HG02623 (cell line): ENCODE measurements around the gene SND1.

ENCODE experiments used
- ATAC-seq: cut with Tn5 transposase; IDR thresholded peaks from one replicate; pipeline ENCODE4 v1.9.1; 2021; ENCODE audit warnings: moderate library complexity; ENCODE audit not compliant: unreplicated experiment

The SND1 gene

GRCh38 chr7:127718340-127718679 lies 66.3 kb downstream of the SND1 start:
- no peak for ATAC-seq

DNA sequence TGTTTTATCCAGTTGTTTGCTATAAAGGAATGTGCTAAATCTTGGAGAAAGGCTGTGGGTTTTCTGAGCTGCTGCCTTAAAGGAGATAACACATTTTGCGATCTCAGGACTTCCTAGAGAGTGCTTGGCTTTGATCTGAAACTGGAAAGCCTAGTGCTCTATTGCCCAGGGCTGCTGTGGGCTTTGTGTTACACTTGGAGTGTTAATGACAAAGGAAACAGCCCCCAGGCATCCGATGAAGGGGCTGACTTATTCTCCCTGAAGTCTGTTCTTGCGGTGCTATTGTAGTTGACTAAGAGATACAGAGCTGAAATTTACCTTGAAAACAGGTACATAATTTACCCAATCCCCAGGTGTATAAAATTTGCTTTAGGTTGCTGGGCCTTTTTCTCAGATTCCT lies 74.5 kb downstream of the SND1 start:
- no peak for ATAC-seq

DNA sequence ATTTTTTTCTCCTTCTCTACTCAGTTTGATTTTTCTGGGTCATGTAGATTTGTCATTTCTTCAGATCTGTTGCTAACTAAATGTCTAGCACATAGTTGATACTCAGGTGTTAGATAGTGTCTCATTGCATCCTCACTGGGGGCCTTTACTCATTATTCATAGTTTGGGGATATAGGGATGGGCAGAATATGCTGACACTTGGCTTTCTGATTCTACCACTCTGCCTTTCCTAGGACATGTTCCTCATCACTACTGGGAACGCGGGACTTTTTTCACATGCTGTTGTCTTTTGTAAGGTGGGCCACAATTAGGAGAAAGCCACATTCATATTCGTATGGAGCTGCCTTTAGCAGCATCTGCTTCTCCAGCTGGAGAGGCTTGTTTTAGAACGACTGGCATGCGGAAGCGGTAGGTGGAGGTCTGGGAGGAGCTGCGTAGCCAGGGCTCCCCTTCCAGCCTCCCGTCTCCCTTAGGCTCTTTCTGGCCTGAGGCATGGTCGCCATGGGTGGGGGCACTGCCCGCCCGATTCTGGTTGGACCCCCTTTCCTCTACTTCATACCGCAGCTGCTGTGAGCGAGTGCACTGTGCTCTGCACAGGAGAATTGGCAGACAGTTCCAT lies 78.8 kb downstream of the SND1 start:
- ATAC-seq = no peak

- ATAC-seq = no peak
Measured at GRCh38 chr7:127731431-127732080, 79.6 kb downstream of the SND1 start.

DNA sequence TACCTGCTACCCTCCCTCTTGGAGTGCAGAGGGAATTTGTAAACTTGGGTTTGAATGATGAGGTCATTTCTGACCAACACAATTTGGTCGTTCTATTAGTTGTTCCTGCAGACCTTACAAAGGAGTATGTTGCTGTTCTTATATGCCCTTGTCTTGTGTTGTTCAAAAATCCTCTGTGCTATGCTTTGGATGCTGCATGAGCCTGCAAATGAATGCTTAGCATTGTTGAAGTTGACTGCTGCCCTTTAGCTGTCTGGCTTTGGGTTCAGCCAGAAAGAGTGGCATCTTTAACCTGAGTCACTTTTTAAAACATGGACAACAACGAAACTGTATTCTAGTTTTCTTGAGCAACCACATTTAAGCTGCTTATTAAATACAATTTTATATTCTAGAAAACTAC lies 80.3 kb downstream of the SND1 start:
- ATAC-seq = no peak

GRCh38 chr7:127733986-127734385 lies 82.0 kb downstream of the SND1 start:
- no peak for ATAC-seq

DNA sequence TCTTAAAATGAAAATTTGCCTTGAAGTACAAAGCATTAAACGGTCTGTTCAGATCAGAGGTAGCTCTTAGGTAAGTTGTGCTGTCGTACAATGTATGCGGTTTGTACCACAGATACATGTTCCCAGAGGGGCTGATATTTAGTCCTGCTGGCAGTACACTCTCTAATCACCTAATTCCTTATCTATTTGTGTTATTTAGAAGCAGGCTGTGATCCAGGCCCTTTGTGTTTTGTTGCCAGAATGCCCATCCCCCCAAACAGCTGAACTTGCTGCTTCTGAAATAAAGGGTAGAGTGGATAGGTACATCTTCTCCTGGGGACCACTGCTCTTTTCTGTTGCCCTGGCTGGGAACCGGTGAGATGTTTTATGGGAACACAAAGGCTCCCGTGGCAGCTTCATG lies 84.5 kb downstream of the SND1 start:
- ATAC-seq = no peak

DNA sequence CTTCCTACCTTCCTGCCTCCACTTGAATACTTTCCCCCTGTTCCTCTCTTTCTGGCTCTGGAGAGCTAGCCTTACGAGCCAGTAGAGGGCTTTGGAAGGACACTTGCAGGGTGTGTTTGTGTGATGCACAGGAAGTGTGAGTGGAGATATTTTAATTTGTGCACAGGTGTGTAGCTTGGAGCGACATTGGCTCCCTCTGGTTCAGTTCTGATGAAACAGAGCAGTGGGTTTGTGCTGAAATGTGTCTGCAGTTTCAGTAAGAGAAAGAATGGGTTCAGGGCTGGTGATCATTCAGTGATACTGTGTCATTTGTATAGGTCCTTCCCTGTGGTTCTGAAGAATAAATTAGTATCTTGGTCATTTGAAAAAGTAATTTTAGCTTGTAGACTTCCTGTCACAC lies 86.9 kb downstream of the SND1 start:
- ATAC-seq = no peak

- ATAC-seq = no peak
Measured at GRCh38 chr7:127741764-127742375, 89.9 kb downstream of the SND1 start.

DNA sequence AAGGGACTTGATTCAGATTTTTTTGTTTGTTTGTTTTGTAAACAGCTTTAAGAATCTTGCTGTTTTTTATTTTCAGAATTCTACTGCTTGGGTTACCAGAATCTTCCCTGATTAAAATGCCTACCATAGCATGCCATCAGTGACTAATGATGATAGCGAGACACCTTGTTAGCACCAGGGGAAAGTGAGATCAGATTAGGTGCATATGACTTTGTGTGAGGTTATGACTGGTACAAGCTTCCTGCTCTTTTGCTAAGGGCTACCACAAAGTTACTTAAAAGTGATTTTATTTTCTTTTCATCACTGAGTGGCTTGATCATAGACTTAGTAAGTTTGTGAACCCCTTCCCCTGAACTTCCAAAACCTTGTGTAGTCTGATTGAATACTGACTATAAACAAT lies 93.5 kb downstream of the SND1 start:
- no peak for ATAC-seq

DNA sequence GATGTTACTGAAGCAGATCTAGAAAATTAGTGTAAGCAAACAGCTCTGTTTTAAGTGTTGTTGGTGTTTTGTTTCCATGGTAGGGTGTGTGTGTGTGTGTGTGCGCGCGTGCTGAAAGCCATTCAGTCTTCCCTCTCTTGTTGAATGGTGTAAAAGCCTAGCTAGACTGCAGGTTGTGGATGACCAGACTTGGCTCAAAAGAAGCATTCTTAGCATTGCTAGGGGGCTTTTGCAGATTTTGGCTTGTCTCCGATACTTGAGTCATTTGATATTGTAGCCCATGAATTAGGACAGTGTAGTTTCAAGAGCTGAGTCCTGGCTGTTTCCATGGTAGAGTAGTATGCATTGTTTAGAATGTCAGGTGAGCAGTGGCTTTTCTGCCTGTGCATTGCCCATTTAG lies 99.1 kb downstream of the SND1 start:
- no peak for ATAC-seq

GRCh38 chr7:127751490-127752448 lies 99.8 kb downstream of the SND1 start:
- no peak for ATAC-seq

- no peak for ATAC-seq
Measured at GRCh38 chr7:127752829-127753228, 100.8 kb downstream of the SND1 start.

DNA sequence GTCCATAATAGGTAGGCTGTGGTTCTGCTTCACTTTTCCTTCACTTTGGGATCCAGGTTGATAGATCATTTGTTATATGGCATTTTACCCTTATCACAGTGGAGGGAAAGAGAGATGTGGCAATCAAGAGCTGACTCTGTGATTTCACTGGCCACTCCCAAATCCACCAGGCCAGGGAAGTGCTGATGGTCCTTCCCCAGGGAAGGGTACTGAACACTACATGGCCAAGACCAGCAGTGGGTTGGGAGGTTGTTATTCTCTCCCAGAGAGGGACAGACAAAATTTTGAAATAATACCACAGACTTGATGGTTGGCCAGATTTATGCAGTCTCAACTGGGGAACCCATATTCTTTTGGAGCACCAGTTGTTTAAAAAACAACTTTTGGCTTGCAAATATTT lies 102.5 kb downstream of the SND1 start:
- no peak for ATAC-seq

GRCh38 chr7:127755521-127755920 lies 103.5 kb downstream of the SND1 start:
- no peak for ATAC-seq

GRCh38 chr7:127755965-127756364 lies 104.0 kb downstream of the SND1 start:
- no peak for ATAC-seq

DNA sequence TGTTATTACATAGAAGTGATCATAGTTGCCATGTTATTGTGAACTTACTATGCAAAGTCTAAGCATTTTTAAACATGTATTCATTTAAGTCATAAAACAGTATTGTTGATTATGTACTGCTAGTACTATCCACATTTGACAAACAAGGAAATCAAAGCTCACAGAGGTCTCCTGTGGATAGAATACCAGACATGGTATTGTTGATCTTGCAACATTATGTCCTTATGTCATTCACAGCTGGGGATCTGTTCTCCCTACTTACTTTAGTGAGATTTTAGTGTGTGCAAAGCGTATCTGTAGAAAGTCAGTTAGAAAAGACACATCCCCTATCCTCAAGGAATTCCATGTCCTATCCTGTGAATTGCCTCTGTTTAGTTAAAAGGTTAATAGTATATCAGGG lies 106.1 kb downstream of the SND1 start:
- no peak for ATAC-seq

- ATAC-seq = no peak
Measured at GRCh38 chr7:127758845-127759244, 106.9 kb downstream of the SND1 start.

DNA sequence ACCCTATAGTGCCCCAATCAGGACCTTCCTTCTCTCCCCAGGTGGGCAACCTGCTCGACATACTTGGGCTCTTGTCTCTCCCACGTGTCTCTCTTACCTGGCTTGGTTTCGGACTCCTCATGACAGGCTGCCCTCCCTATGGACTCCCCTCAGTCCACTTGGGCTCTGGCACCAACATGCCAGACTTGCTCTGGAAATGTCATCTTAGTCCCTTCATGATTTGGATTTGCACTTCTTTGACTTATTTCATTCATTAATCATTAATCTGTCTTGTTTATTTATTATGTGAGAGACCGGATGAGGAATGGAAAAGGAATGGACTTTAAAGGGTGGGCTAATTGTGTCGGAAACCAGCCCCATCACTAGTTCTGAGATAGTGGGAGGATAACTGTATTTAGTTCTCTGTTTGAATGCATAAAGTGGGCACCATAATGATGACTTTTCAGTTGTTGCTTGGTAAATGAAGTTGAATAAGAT lies 108.0 kb downstream of the SND1 start:
- ATAC-seq = no peak

- no peak for ATAC-seq
Measured at GRCh38 chr7:127760436-127761031, 108.5 kb downstream of the SND1 start.

- ATAC-seq = no peak
Measured at GRCh38 chr7:127761196-127761595, 109.2 kb downstream of the SND1 start.
